Activated naive CD8-positive, alpha-beta T cell treated with anti-CD3 and anti-CD28 coated beads, Interleukin-2, amount 50 U/mL, for 24 hours (primary cell): ENCODE data around the gene C1orf159.

Experiments used
- ATAC-seq: fragments of 150-1000 bp; cut with Tn5 transposase; one replicate; pipeline ENCODE4 v1.10.0; 2021
- DNase-seq: peaks from one replicate; pipeline ENCODE4 v3.0.0; 2021
- H3K27ac Mint-ChIP-seq: one replicate; pipeline ENCODE4 v1.8.0; 2021; ENCODE audit warnings: mild to moderate bottlenecking, mixed read lengths
- H3K27me3 Mint-ChIP-seq: one replicate; pipeline ENCODE4 v1.8.0; 2021; ENCODE audit warnings: mixed read lengths
- H3K36me3 Mint-ChIP-seq: one replicate; pipeline ENCODE4 v1.8.0; 2021; ENCODE audit warnings: low read depth, mixed read lengths
- H3K4me1 Mint-ChIP-seq: one replicate; pipeline ENCODE4 v1.8.0; 2021; ENCODE audit warnings: mixed read lengths
- H3K4me3 Mint-ChIP-seq: one replicate; pipeline ENCODE4 v1.8.0; 2021; ENCODE audit warnings: mild to moderate bottlenecking, moderate library complexity, mixed read lengths
- H3K9me3 Mint-ChIP-seq: one replicate; pipeline ENCODE4 v1.8.0; 2021; ENCODE audit warnings: mixed read lengths

Gene C1orf159

GRCh38 chr1:1120866-1121591 is 5.1 kb upstream of the C1orf159 start:
- DNase-seq (no peak), ATAC-seq (no peak)
- H3K27ac Mint-ChIP-seq: no peak overlapping the region
- no peak overlapping the region for H3K4me3 Mint-ChIP-seq
- H3K9me3 Mint-ChIP-seq: no peaks in the 10 kb centered on the region
- H3K4me1 Mint-ChIP-seq: peaks cover 19% of the 10 kb centered on the region
- H3K27me3 Mint-ChIP-seq: peaks cover 12% of the 10 kb centered on the region
- H3K36me3 Mint-ChIP-seq: no peaks in the 10 kb centered on the region

- DNase-seq: no peak
- H3K27ac Mint-ChIP-seq: no peak overlapping the region
- H3K4me3 Mint-ChIP-seq: no peak overlapping the region
These were observed 4.2 kb upstream of the C1orf159 start for GRCh38 chr1:1120096-1120495.

GRCh38 chr1:1119272-1119890 is 3.5 kb upstream of the C1orf159 start:
- H3K9me3 Mint-ChIP-seq: no peaks in the 10 kb centered on the region
- ATAC-seq: no peak
- no peak overlapping the region for H3K4me3 Mint-ChIP-seq
- DNase-seq: no peak
- H3K36me3 Mint-ChIP-seq: peaks cover 3% of the 10 kb centered on the region
- peaks cover 27% of the 10 kb centered on the region for H3K4me1 Mint-ChIP-seq
- H3K27ac Mint-ChIP-seq: no peak overlapping the region
- H3K27me3 Mint-ChIP-seq: peaks cover 12% of the 10 kb centered on the region

More at GRCh38 chr1:1120096-1120495, 4.2 kb upstream of the C1orf159 start:
- Mint-ChIP-seq H3K36me3 (no peaks in the 10 kb centered on the region), H3K27me3 (peaks cover 12% of the 10 kb centered on the region), H3K9me3 (no peaks in the 10 kb centered on the region), H3K4me1 (peaks cover 20% of the 10 kb centered on the region)
- no peak for ATAC-seq

GRCh38 chr1:1118876-1119220 is 3.0 kb upstream of the C1orf159 start:
- DNase-seq (no peak), ATAC-seq (no peak)
- peaks cover 24% of the 10 kb centered on the region for H3K4me1 Mint-ChIP-seq
- no peak overlapping the region for H3K4me3 Mint-ChIP-seq
- peaks cover 12% of the 10 kb centered on the region for H3K27me3 Mint-ChIP-seq
- peaks cover 8% of the 10 kb centered on the region for H3K36me3 Mint-ChIP-seq
- H3K27ac Mint-ChIP-seq: no peak overlapping the region
- H3K9me3 Mint-ChIP-seq: no peaks in the 10 kb centered on the region

- DNase-seq (no peak), ATAC-seq (no peak)
- Mint-ChIP-seq H3K4me1 (peaks cover 23% of the 10 kb centered on the region), H3K36me3 (peaks cover 13% of the 10 kb centered on the region), H3K9me3 (peaks cover 3% of the 10 kb centered on the region), H3K27me3 (peaks cover 12% of the 10 kb centered on the region), H3K27ac (no peak overlapping the region), H3K4me3 (no peak overlapping the region)
These were observed 2.4 kb upstream of the C1orf159 start for GRCh38 chr1:1118011-1118875.

- H3K27me3 Mint-ChIP-seq: peaks cover 12% of the 10 kb centered on the region
- peaks cover 16% of the 10 kb centered on the region for H3K4me1 Mint-ChIP-seq
- no peak overlapping the region for H3K27ac Mint-ChIP-seq
- ATAC-seq (no peak), DNase-seq (no peak)
- H3K36me3 Mint-ChIP-seq: peaks cover 21% of the 10 kb centered on the region
- peak overlapping the region; percentile 48 for H3K4me3 Mint-ChIP-seq
- H3K9me3 Mint-ChIP-seq: peaks cover 5% of the 10 kb centered on the region
These were observed 1.6 kb upstream of the C1orf159 start for GRCh38 chr1:1117469-1117831.

- ATAC-seq (peak; percentile 0), DNase-seq (peak; percentile 48)
- H3K9me3 Mint-ChIP-seq: peaks cover 5% of the 10 kb centered on the region
- peaks cover 16% of the 10 kb centered on the region for H3K4me1 Mint-ChIP-seq
- H3K27me3 Mint-ChIP-seq: peaks cover 12% of the 10 kb centered on the region
- peak overlapping the region; percentile 48 for H3K4me3 Mint-ChIP-seq
- H3K27ac Mint-ChIP-seq: no peak overlapping the region
- H3K36me3 Mint-ChIP-seq: peaks cover 27% of the 10 kb centered on the region
These were observed 996 bp upstream of the C1orf159 start for GRCh38 chr1:1116701-1117468.

GRCh38 chr1:1115136-1115785 is 628 bp downstream of the C1orf159 start:
- Mint-ChIP-seq H3K27ac (peak overlapping the region; percentile 69), H3K36me3 (peaks cover 32% of the 10 kb centered on the region), H3K4me3 (peak overlapping the region; percentile 83)

GRCh38 chr1:1114431-1114830 is 1.5 kb downstream of the C1orf159 start:
- Mint-ChIP-seq H3K36me3 (peaks cover 35% of the 10 kb centered on the region), H3K4me3 (peak overlapping the region; percentile 83), H3K9me3 (peaks cover 5% of the 10 kb centered on the region), H3K27me3 (peaks cover 12% of the 10 kb centered on the region), H3K27ac (no peak overlapping the region), H3K4me1 (peaks cover 16% of the 10 kb centered on the region)
- DNase-seq (no peak), ATAC-seq (no peak)

More at GRCh38 chr1:1115136-1115785, 628 bp downstream of the C1orf159 start:
- peaks cover 12% of the 10 kb centered on the region for H3K27me3 Mint-ChIP-seq
- H3K9me3 Mint-ChIP-seq: peaks cover 5% of the 10 kb centered on the region
- DNase-seq (no peak), ATAC-seq (no peak)
- H3K4me1 Mint-ChIP-seq: peaks cover 16% of the 10 kb centered on the region

- Mint-ChIP-seq H3K36me3 (peaks cover 41% of the 10 kb centered on the region), H3K4me3 (no peak overlapping the region), H3K27me3 (no peaks in the 10 kb centered on the region), H3K9me3 (peaks cover 10% of the 10 kb centered on the region), H3K4me1 (peaks cover 18% of the 10 kb centered on the region), H3K27ac (no peak overlapping the region)
- ATAC-seq: no peak
- DNase-seq: no peak
These were observed 3.5 kb downstream of the C1orf159 start for GRCh38 chr1:1112237-1112985.

GRCh38 chr1:1111516-1112236 is 4.2 kb downstream of the C1orf159 start:
- H3K4me1 Mint-ChIP-seq: peaks cover 18% of the 10 kb centered on the region
- ATAC-seq: no peak
- peaks cover 10% of the 10 kb centered on the region for H3K9me3 Mint-ChIP-seq
- DNase-seq: no peak
- H3K27ac Mint-ChIP-seq: no peak overlapping the region
- no peak overlapping the region for H3K4me3 Mint-ChIP-seq
- peaks cover 43% of the 10 kb centered on the region for H3K36me3 Mint-ChIP-seq
- H3K27me3 Mint-ChIP-seq: no peaks in the 10 kb centered on the region

- H3K9me3 Mint-ChIP-seq: peaks cover 10% of the 10 kb centered on the region
- DNase-seq: no peak
- no peaks in the 10 kb centered on the region for H3K27me3 Mint-ChIP-seq
- H3K27ac Mint-ChIP-seq: no peak overlapping the region
- H3K4me3 Mint-ChIP-seq: no peak overlapping the region
- H3K36me3 Mint-ChIP-seq: peaks cover 49% of the 10 kb centered on the region
- peaks cover 22% of the 10 kb centered on the region for H3K4me1 Mint-ChIP-seq
- ATAC-seq: no peak
These were observed 5.3 kb downstream of the C1orf159 start for GRCh38 chr1:1110561-1110971.

- peaks cover 20% of the 10 kb centered on the region for H3K4me1 Mint-ChIP-seq
- ATAC-seq: no peak
- H3K9me3 Mint-ChIP-seq: peaks cover 10% of the 10 kb centered on the region
- H3K36me3 Mint-ChIP-seq: peaks cover 47% of the 10 kb centered on the region
- no peak for DNase-seq
- H3K4me3 Mint-ChIP-seq: no peak overlapping the region
- H3K27ac Mint-ChIP-seq: no peak overlapping the region
- no peaks in the 10 kb centered on the region for H3K27me3 Mint-ChIP-seq
These were observed 6.1 kb downstream of the C1orf159 start for GRCh38 chr1:1109743-1110142.
